ENCODE results near the gene LMX1A. TPM values are rescaled to one million over a fixed set of nuclear protein-coding genes. Genes with fewer than 3 reads are reported as not detected.
A peak's percentile ranks its signal among the peaks of the same experiment; 100 is the strongest.

Gene LMX1A
- total RNA-seq, 6 experiments from 2014 or later, result 0.14 TPM; not detected in 5

DNA sequence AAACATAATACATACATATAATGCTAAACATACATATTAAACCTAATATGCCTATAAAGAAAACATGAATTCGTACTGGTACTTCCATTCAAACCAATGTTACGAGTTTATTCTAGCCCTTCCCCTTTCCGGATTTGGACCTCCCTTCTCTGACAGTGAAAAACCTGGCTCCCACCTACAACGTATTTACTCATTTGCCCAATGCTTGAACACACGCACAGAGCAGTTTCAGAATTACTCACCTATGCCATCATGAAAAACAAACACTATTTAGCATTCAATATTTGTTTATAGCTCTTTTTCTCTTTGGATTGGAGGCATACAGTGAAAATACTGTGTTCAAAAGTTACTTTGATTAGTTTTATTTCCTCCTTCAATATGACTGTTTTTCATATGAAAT, 204.4 kb downstream of the LMX1A start:
- peak in 3 of 4 donors; percentile 50 to 96 (median 69) for ATAC-seq
- no peaks in the 10 kb centered on the region for H3K27me3 ChIP-seq
- intact Hi-C loops (cut with DNase I), result no loop called here

More for the DNA sequence above, 204.4 kb downstream of the LMX1A start:
- no peak for TF ChIP-seq POLR2A (IDR thresholded peaks at IDR 0.05)
- no peak for TF ChIP-seq CTCF (IDR thresholded peaks at IDR 0.05)
- H3K9me3 ChIP-seq, result no peaks in the 10 kb centered on the region
- no peak overlapping the region for H3K27ac ChIP-seq
- no peak overlapping the region for H3K4me3 ChIP-seq
- peaks cover 0 to 6% (median 0%) of the 10 kb centered on the region in 4 donors for H3K4me1 ChIP-seq
- no peaks in the 10 kb centered on the region for H3K36me3 ChIP-seq
- WGBS (ENCODE audit: insufficient coverage, low coverage, low lambda C conversion rate, missing lambda C conversion rate), result 44% methylated on average over 5 of the region's 5 CpGs
- no peak for DNase-seq

Other genes starting within 250 kb of the LMX1A start
- gene RXRG, start 88.4 kb upstream of the LMX1A start, total RNA-seq, result under 1 TPM in 2 of 6 experiments, not detected in 4; 0.26 to 0.32 TPM
- gene LRRC52, start 187.3 kb upstream of the LMX1A start, total RNA-seq, result not detected

All from right lobe of liver (tissue), 6 donors.